Keratinocyte (primary cell): ENCODE results near the gene ING4. TPM values are rescaled to one million over a fixed set of nuclear protein-coding genes. Genes with fewer than 3 reads are reported as not detected.

Experiments used
- DNase-seq: peaks from one replicate; pipeline ENCODE4 v3.0.0-alpha.2; 2011; ENCODE audit warnings: low read depth, missing footprints, low spot score
- FAIRE-seq: peaks from 2 replicates; lab custom pipeline; 2011; peaks lifted over from hg19 to GRCh38; lab: Jason Lieb, UNC
- H2AFZ ChIP-seq: 2 replicates; pipeline ENCODE4 v1.6.0; 2012; ENCODE audit warnings: low read length, control low read depth, inconsistent platforms; ENCODE audit not compliant: control insufficient read depth
- H3K27ac ChIP-seq: 2 replicates; pipeline ENCODE4 v1.5.1; 2011; ENCODE audit warnings: low read length; ENCODE audit not compliant: control insufficient read depth, insufficient read depth
- H3K27me3 ChIP-seq: 3 replicates; pipeline ENCODE4 v1.6.0; 2011; ENCODE audit warnings: low read length; ENCODE audit not compliant: control insufficient read depth, insufficient read depth; ENCODE audit errors: extremely low read depth
- H3K36me3 ChIP-seq, 2 experiments: 2 replicates in 1 of 2; 3 replicates in 1 of 2; pipeline ENCODE4 v1.5.1; 2011; ENCODE audit warnings: low read length in 2 of 2, mild to moderate bottlenecking in 1 of 2; ENCODE audit not compliant: control insufficient read depth in 2 of 2, insufficient read depth in 2 of 2; ENCODE audit errors: extremely low read depth in 1 of 2
- H3K4me1 ChIP-seq: 3 replicates; pipeline ENCODE4 v1.5.1; 2011; ENCODE audit warnings: low read length; ENCODE audit not compliant: control insufficient read depth, insufficient read depth; ENCODE audit errors: extremely low read depth
- H3K4me2 ChIP-seq: 3 replicates; pipeline ENCODE4 v1.6.0; 2011; ENCODE audit warnings: low read depth, low read length; ENCODE audit not compliant: control insufficient read depth, insufficient read depth; ENCODE audit errors: extremely low read depth
- H3K4me3 ChIP-seq, 3 experiments: fragments of 200-600 bp in 1 of 3; sonication (generic) in 1 of 3; 2 replicates in 2 of 3; 3 replicates in 1 of 3; pipeline ENCODE4 v1.5.1; 2011 to 2016; ENCODE audit warnings: low read length in 3 of 3, mild to moderate bottlenecking in 3 of 3, control low read depth in 2 of 3, inconsistent platforms in 1 of 3, low read depth in 1 of 3, mixed read lengths in 1 of 3, mixed run types in 1 of 3, moderate library complexity in 1 of 3; ENCODE audit not compliant: control insufficient read depth in 2 of 3, insufficient read depth in 2 of 3; ENCODE audit errors: extremely low read depth in 1 of 3
- H3K79me2 ChIP-seq: 2 replicates; pipeline ENCODE4 v1.6.0; 2012; ENCODE audit warnings: low read length; ENCODE audit not compliant: control insufficient read depth, insufficient read depth
- H3K9ac ChIP-seq: 3 replicates; pipeline ENCODE4 v1.6.0; 2011; ENCODE audit warnings: low read length; ENCODE audit not compliant: control insufficient read depth, insufficient read depth; ENCODE audit errors: extremely low read depth
- H3K9me1 ChIP-seq: 3 replicates; pipeline ENCODE4 v1.6.0; 2011; ENCODE audit warnings: low read length; ENCODE audit not compliant: control insufficient read depth, insufficient read depth; ENCODE audit errors: extremely low read depth
- H3K9me3 ChIP-seq: 2 replicates; pipeline ENCODE4 v1.5.1; 2012; ENCODE audit warnings: low read depth, low read length; ENCODE audit not compliant: control insufficient read depth
- H4K20me1 ChIP-seq: 3 replicates; pipeline ENCODE4 v1.6.0; 2011; ENCODE audit warnings: low read length; ENCODE audit not compliant: control insufficient read depth, insufficient read depth; ENCODE audit errors: extremely low read depth
- EZH2 ChIP-seq: IDR thresholded peaks from one replicate; pipeline ENCODE4 v1.6.1; 2012; ENCODE audit warnings: inconsistent platforms, mild to moderate bottlenecking, low read length, moderate library complexity
- dilution Hi-C: fragments of 300-500 bp; cut with MboI; formaldehyde crosslinking; loops from one replicate; pipeline ENCODE4 v1.7.0; 2020; ENCODE audit warnings: low sequenced_read_pairs; ENCODE audit not compliant: extremely low pct_ligation_motif_present
- polyA plus RNA-seq, 5 experiments: library from polyadenylated mRNA; depleted of rRNA in 3 of 5; stranded (reverse) in 3 of 5; stranded (forward) in 1 of 5; unstranded in 1 of 5; fragments of >200 nt; gene quantifications; 1 replicate in 1 of 5; 2 replicates in 3 of 5; 3 replicates in 1 of 5; pipeline versions ENCODE4 v1.2.1 to v1.2.3, GENCODE V29; 2011 to 2012; ENCODE audit warnings: missing spikeins in 2 of 5, low read depth in 1 of 5, low replicate concordance in 1 of 5
- TF ChIP-seq, protein P1 (sequence below), 3 experiments: IDR thresholded peaks in 1 of 3; conservative IDR thresholded peaks in 1 of 3; optimal IDR thresholded peaks in 1 of 3; 2 replicates in 2 of 3; 3 replicates in 1 of 3; pipeline versions ENCODE3 to v1.5.1; 2011; ENCODE audit warnings: low read length in 3 of 3, mild to moderate bottlenecking in 3 of 3, moderate library complexity in 2 of 3, control low read depth in 1 of 3, inconsistent platforms in 1 of 3; ENCODE audit not compliant: insufficient read depth in 2 of 3; ENCODE audit errors: extremely low read depth in 1 of 3

Gene ING4
- polyA plus RNA-seq, 1 donor (not counting 4 experiments of a cell fraction or from before 2014, with no cell fraction given): 30.4 TPM

DNA sequence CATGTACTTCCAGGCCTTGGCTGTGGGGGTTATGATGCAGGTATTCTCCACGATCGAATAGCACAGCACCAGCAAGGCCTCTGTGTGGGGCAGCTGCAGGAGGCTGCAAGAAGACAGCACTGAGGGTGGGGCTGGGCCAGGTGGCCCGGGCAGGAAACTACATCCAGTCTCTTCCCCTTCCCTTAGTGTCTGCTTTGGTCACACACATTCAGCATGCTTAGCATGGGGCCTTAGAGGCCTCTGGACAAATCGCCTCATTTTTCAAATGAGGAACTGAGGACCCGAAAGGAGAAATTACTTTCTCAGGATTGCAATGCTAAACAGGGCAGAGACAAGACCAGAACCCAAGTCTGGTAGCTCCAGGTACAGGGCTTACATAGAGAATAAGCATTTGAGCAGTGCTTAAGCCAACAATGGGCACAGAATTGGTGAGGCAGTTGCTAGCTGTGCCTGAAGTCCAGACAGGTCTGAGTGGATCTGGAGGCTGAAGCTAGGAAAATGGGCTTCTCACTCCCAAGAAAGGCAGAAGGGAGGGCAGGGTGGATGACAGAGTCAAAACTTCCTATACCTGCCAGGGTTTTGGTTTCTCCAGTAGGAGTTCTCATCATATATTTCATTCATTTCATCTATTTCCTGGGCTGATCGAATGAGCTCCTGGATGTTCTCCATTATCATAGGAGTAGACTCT is 19.2 kb downstream of the ING4 start:
- no peak overlapping the region for H3K4me3 ChIP-seq
- no peaks in the 10 kb centered on the region for H3K36me3 ChIP-seq
- peaks cover 9% of the 10 kb centered on the region for H3K27me3 ChIP-seq
- no peaks in the 10 kb centered on the region for H4K20me1 ChIP-seq
- H3K79me2 ChIP-seq: no peaks in the 10 kb centered on the region
- no peak for FAIRE-seq
- H3K4me1 ChIP-seq: no peaks in the 10 kb centered on the region
- H3K9me3 ChIP-seq: peaks cover 17% of the 10 kb centered on the region
- H3K9me1 ChIP-seq: no peaks in the 10 kb centered on the region
- H3K9ac ChIP-seq: no peak overlapping the region
- dilution Hi-C loops: no loop called here
- no peak overlapping the region for H3K27ac ChIP-seq
- no peak overlapping the region for H2AFZ ChIP-seq
- H3K4me2 ChIP-seq: no peak overlapping the region
- DNase-seq: no peak
- TF ChIP-seq, protein P1, sequence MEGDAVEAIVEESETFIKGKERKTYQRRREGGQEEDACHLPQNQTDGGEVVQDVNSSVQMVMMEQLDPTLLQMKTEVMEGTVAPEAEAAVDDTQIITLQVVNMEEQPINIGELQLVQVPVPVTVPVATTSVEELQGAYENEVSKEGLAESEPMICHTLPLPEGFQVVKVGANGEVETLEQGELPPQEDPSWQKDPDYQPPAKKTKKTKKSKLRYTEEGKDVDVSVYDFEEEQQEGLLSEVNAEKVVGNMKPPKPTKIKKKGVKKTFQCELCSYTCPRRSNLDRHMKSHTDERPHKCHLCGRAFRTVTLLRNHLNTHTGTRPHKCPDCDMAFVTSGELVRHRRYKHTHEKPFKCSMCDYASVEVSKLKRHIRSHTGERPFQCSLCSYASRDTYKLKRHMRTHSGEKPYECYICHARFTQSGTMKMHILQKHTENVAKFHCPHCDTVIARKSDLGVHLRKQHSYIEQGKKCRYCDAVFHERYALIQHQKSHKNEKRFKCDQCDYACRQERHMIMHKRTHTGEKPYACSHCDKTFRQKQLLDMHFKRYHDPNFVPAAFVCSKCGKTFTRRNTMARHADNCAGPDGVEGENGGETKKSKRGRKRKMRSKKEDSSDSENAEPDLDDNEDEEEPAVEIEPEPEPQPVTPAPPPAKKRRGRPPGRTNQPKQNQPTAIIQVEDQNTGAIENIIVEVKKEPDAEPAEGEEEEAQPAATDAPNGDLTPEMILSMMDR (optimal IDR thresholded peaks at IDR 0.05 in 1 of 3, IDR thresholded peaks at IDR 0.05 in 1 of 3, conservative IDR thresholded peaks at IDR 0.05 in 1 of 3; ENCODE audit: extremely low read depth in 1 of 3, insufficient read depth in 2 of 3, low read length in 3 of 3): no peak
- no peak for TF ChIP-seq EZH2

DNA sequence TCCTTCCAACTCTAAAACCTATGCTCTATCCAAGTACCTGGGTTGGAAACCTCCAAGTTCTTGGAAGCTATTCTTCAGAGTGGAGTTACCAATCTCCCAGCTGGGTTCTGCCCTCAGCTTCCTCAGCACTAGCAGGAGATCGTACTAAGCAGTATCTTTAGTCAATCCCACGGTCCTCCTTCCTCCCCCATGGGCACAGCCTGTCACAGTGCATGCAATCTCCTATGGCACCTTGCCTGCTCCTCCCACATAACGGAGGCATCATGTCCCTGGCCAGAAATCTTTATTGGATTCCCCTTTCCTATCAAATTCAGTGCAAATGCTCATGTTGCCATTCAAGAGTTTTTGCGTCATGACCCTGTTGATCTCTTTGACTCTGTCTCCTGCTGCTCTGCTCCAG is 21.8 kb downstream of the ING4 start:
- Histone ChIP-seq H3K27me3 (no peaks in the 10 kb centered on the region), H2AFZ (no peak overlapping the region), H3K4me1 (peaks cover 6% of the 10 kb centered on the region), H3K4me3 (no peak overlapping the region), H3K4me2 (no peak overlapping the region), H3K9me3 (peaks cover 15% of the 10 kb centered on the region), H4K20me1 (no peaks in the 10 kb centered on the region), H3K9me1 (no peaks in the 10 kb centered on the region), H3K27ac (no peak overlapping the region), H3K79me2 (no peaks in the 10 kb centered on the region), H3K9ac (no peak overlapping the region), H3K36me3 (no peaks in the 10 kb centered on the region)
- no peak for TF ChIP-seq EZH2
- TF ChIP-seq, protein P1 (optimal IDR thresholded peaks at IDR 0.05 in 1 of 3, IDR thresholded peaks at IDR 0.05 in 1 of 3, conservative IDR thresholded peaks at IDR 0.05 in 1 of 3; ENCODE audit: extremely low read depth in 1 of 3, insufficient read depth in 2 of 3, low read length in 3 of 3): no peak
- dilution Hi-C loops: no loop called here
- no peak for DNase-seq
- no peak for FAIRE-seq
